CD4-positive, alpha-beta T cell (primary cell): ENCODE measurements around the gene C2CD2L. TPM values are rescaled to one million over a fixed set of nuclear protein-coding genes. Genes with fewer than 3 reads are reported as not detected.

Experiments
- ATAC-seq: fragments of 200-7000 bp; cut with Tn5 transposase; one replicate; pipeline ENCODE4 v1.10.0; 2022; ENCODE audit warnings: mild to moderate bottlenecking; ENCODE audit not compliant: poor library complexity
- CTCF ChIA-PET: fragments of 350-600 bp; sonication (Branson Sonifier 250); formaldehyde crosslinking; loops from one replicate; lab custom pipeline; 2021; ENCODE audit warnings: antibody characterized with exemption, inconsistent platforms; lab: Charles Lee
- POLR2A ChIA-PET: fragments of 350-600 bp; sonication (Branson Sonifier 250); formaldehyde crosslinking; loops from one replicate; lab custom pipeline; 2021; ENCODE audit warnings: antibody characterized with exemption, inconsistent platforms; lab: Charles Lee
- DNase-seq, 14 experiments: peaks; one replicate each; pipeline ENCODE4 v3.0.0-alpha.2; 2013 to 2020; ENCODE audit warnings: mixed read lengths in 2 of 14
- H3K27ac ChIP-seq, 2 donors: one replicate each; pipeline versions ENCODE4 v1.5.1 to v1.7.0; 2013; ENCODE audit warnings: low read length in 2 of 2, low read depth in 1 of 2, mild to moderate bottlenecking in 1 of 2
- H3K27me3 ChIP-seq, 2 experiments: 1 replicate in 1 of 2; 2 replicates in 1 of 2; pipeline versions ENCODE4 v1.6.1 to v1.7.0; 2013; ENCODE audit warnings: low read length in 2 of 2, control low read depth in 1 of 2, mild to moderate bottlenecking in 1 of 2, moderate library complexity in 1 of 2; ENCODE audit not compliant: insufficient read depth in 2 of 2, control insufficient read depth in 1 of 2
- H3K36me3 ChIP-seq: one replicate; pipeline ENCODE4 v1.6.1; 2013; ENCODE audit warnings: low read length, control low read depth; ENCODE audit not compliant: insufficient read depth
- H3K4me1 ChIP-seq: one replicate; pipeline ENCODE4 v1.6.1; 2013; ENCODE audit warnings: low read length, control low read depth; ENCODE audit not compliant: insufficient read depth
- H3K4me3 ChIP-seq: one replicate; pipeline ENCODE4 v1.5.1; 2013; ENCODE audit warnings: mild to moderate bottlenecking, low read length, moderate library complexity
- H3K9me3 ChIP-seq, 2 experiments: 1 replicate in 1 of 2; 2 replicates in 1 of 2; pipeline versions ENCODE4 v1.6.1 to v1.7.0; 2013; ENCODE audit warnings: low read length in 2 of 2, mild to moderate bottlenecking in 2 of 2, control low read depth in 1 of 2, moderate library complexity in 1 of 2; ENCODE audit not compliant: control insufficient read depth in 1 of 2, insufficient read depth in 1 of 2
- H3K27ac Mint-ChIP-seq: one replicate; pipeline ENCODE4 v1.8.0; 2020; ENCODE audit warnings: mixed read lengths
- H3K27me3 Mint-ChIP-seq: one replicate; pipeline ENCODE4 v1.8.0; 2021; ENCODE audit warnings: mixed read lengths
- H3K36me3 Mint-ChIP-seq: one replicate; pipeline ENCODE4 v1.8.0; 2021; ENCODE audit warnings: low read depth, mixed read lengths
- H3K4me1 Mint-ChIP-seq: one replicate; pipeline ENCODE4 v1.8.0; 2021; ENCODE audit warnings: low read depth, mixed read lengths
- H3K4me3 Mint-ChIP-seq: one replicate; pipeline ENCODE4 v1.8.0; 2020; ENCODE audit warnings: mild to moderate bottlenecking, mixed read lengths
- H3K9me3 Mint-ChIP-seq: one replicate; pipeline ENCODE4 v1.8.0; 2020; ENCODE audit warnings: mixed read lengths
- intact Hi-C, 2 experiments: fragments of 100-400 bp; cut with DNase I in 1 of 2; cut with micrococcal nuclease in 1 of 2; formaldehyde crosslinking; loops; one replicate each; pipeline versions ENCODE4 v1.15.1 to v1.9.0; 2023 to 2025; cut with DNase I, micrococcal nuclease
- total RNA-seq, 174 experiments: library from RNA in 2 of 174; stranded (reverse) in 2 of 174; gene quantifications; one replicate each; pipeline ENCODE4 v1.2.3 and lab custom pipeline; 2021 to 2026
- TF ChIP-seq, protein P1 (sequence below): fragments of 200-600 bp; IDR thresholded peaks from one replicate; pipeline ENCODE4 v1.8.0; 2022; ENCODE audit warnings: antibody characterized with exemption, mild to moderate bottlenecking

C2CD2L gene
- total RNA-seq, 2 experiments from 2014 or later = 16.0 to 16.2 TPM

DNA sequence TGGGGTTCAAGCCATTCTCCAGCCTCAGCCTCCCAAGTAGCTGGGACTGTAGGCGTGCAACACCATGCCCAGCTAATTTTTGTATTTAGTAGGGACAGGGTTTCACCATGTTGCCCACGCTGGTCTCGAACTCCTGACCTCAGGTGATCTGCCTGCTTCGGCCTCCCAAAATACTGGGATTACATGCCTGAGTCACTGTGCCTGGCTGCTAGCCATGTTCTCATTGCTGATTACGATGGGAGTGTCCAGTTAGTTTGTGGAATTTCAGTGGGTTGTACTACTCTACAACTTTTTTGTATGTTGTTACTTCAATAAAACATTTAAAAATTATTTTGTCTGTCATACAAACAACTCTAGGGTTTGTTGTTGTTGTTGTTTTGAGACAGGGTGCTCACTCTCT, 44.4 kb upstream of the C2CD2L start:
- Mint-ChIP-seq H3K36me3 (peaks cover 11% of the 10 kb centered on the region), H3K27me3 (no peaks in the 10 kb centered on the region), H3K27ac (no peak overlapping the region), H3K9me3 (no peaks in the 10 kb centered on the region), H3K4me1 (peaks cover 32% of the 10 kb centered on the region), H3K4me3 (no peak overlapping the region)
- no peak overlapping the region for H3K27ac ChIP-seq
- TF ChIP-seq, protein P1, sequence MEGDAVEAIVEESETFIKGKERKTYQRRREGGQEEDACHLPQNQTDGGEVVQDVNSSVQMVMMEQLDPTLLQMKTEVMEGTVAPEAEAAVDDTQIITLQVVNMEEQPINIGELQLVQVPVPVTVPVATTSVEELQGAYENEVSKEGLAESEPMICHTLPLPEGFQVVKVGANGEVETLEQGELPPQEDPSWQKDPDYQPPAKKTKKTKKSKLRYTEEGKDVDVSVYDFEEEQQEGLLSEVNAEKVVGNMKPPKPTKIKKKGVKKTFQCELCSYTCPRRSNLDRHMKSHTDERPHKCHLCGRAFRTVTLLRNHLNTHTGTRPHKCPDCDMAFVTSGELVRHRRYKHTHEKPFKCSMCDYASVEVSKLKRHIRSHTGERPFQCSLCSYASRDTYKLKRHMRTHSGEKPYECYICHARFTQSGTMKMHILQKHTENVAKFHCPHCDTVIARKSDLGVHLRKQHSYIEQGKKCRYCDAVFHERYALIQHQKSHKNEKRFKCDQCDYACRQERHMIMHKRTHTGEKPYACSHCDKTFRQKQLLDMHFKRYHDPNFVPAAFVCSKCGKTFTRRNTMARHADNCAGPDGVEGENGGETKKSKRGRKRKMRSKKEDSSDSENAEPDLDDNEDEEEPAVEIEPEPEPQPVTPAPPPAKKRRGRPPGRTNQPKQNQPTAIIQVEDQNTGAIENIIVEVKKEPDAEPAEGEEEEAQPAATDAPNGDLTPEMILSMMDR = no peak
- no peaks in the 10 kb centered on the region for H3K27me3 ChIP-seq
- peaks cover 27% of the 10 kb centered on the region for H3K4me1 ChIP-seq
- DNase-seq = no peak
- CTCF ChIA-PET = no interaction called here
- intact Hi-C loops = no loop called here
- H3K36me3 ChIP-seq = peaks cover 2% of the 10 kb centered on the region
- POLR2A ChIA-PET = interaction anchor here (0.7 to 2.1 kb wide), 3 partner anchors 20 to 53 kb away, joined by 3 to 4 read pairs (median 3); no protein-coding TSS in a partner anchor
- no peak for ATAC-seq
- H3K4me3 ChIP-seq = no peak overlapping the region
- no peaks in the 10 kb centered on the region for H3K9me3 ChIP-seq

DNA sequence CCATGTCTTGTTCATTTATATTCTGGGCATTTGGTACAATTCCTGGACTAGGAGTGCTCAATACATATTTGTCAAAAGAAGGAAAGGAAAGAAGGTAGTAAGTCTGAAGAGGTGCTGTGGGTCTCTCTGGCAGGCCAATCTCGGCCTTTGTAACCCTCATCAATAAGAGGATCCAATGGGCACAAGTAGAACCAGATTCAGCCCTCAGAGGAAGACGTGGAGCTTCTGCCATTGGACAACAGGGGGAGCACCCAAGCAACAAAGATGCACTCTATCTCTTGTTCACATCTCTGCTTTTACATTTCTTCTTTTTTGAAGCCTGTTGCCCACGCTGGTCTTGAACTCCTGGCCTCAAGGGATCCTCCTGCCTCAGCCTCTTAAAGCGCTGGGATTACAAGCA, 41.8 kb upstream of the C2CD2L start:
- Mint-ChIP-seq H3K27ac (peak overlapping the region; percentile 90), H3K27me3 (no peaks in the 10 kb centered on the region), H3K36me3 (peaks cover 27% of the 10 kb centered on the region), H3K4me1 (peaks cover 39% of the 10 kb centered on the region), H3K4me3 (peak overlapping the region; percentile 22), H3K9me3 (no peaks in the 10 kb centered on the region)
- ATAC-seq (no peak), DNase-seq (peak in 13 of 14 experiments; percentile 7 to 78 (median 40))
- Histone ChIP-seq H3K9me3 (no peaks in the 10 kb centered on the region), H3K4me3 (no peak overlapping the region), H3K4me1 (peaks cover 39% of the 10 kb centered on the region), H3K27me3 (no peaks in the 10 kb centered on the region), H3K36me3 (peaks cover 11% of the 10 kb centered on the region), H3K27ac (no peak overlapping the region)
- TF ChIP-seq, protein P1 = peak; percentile 56
- intact Hi-C loops = loop anchor here (1.0 to 5.0 kb wide), 4 partner anchors 37 to 132 kb away; partner anchors contain the start of genes DPAGT1 (in 1 of the 2) and HINFP (in 1 of the 2)
- ChIA-PET POLR2A (interaction anchor here (0.5 to 1.5 kb wide), 4 partner anchors 10 to 48 kb away, joined by 3 to 7 read pairs (median 4); partner anchors contain the start of genes RPS25 and SLC37A4), CTCF (interaction anchor here (0.7 to 1.2 kb wide), 8 partner anchors 9 to 47 kb away, joined by 3 read pairs; partner anchors contain the start of genes DPAGT1, HMBS, RPS25 and TRAPPC4)

DNA sequence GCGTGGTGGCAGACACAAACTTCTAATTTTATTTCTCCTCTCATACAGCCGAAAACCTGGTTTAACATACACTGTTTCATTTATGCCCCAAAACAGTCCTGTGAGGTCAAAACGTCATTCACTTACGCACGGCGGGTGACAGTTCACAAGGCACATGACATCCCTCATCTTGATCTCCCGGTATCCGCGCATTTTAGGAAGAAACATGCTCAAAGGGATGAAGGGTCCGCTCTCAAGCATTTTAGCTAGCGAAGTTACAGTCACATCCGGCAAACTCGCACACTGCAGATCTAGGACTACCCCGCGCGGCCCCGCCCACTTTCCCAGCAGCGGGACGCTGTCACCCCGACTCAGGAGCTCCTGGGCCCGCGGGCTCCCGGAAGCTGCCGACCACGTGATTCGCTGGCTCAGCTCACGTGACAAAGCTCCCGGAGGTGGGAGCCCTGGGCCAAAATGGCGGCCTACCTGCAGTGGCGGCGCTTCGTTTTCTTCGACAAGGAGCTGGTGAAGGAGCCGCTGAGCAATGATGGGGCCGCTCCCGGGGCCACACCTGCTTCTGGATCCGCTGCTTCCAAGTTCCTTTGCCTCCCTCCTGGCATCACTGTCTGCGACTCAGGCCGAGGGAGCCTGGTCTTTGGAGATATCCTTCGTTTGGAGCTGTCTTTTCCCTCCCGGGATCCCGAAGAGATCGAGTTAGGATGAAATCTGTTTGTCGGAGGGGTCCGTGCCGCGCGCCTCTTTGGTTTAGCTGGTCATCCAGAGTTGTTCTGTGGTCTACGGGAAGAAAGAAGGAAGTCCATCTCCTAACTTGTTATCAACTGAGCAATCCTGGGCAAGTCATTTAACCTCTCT, 39.5 kb upstream of the C2CD2L start, which contains the start of gene VPS11:
VPS11 (plus strand) TSS at position 448 of the 852 bp plus-strand sequence; CDS start at position 454, 6 bp downstream.
- Mint-ChIP-seq H3K4me1 (peaks cover 45% of the 10 kb centered on the region), H3K36me3 (peaks cover 47% of the 10 kb centered on the region), H3K4me3 (peak within 1 kb of the TSS; percentile 91), H3K9me3 (no peaks in the 10 kb centered on the region), H3K27me3 (no peaks in the 10 kb centered on the region), H3K27ac (peak within 1 kb of the TSS; percentile 90)
- ATAC-seq = peak; percentile 91
- peaks cover 43% of the 10 kb centered on the region for H3K4me1 ChIP-seq
- H3K4me3 ChIP-seq = peak within 1 kb of the TSS; percentile 99
- intact Hi-C loops = loop anchor here (1.0 to 5.0 kb wide), 9 partner anchors 10 to 55 kb away; partner anchors contain the start of genes DPAGT1 (in 2 of the 2), HINFP (in 2 of the 2), RPS25 (in 2 of the 2) and TRAPPC4 (in 2 of the 2)
- TF ChIP-seq, protein P1 = no peak
- peak within 1 kb of the TSS; percentile 84 to 95 for H3K27ac ChIP-seq
- no peaks in the 10 kb centered on the region for H3K9me3 ChIP-seq
- no peaks in the 10 kb centered on the region for H3K27me3 ChIP-seq
- POLR2A ChIA-PET = interaction anchor here (0.6 to 2.2 kb wide), 40 partner anchors 9 to 669 kb away, joined by 3 to 55 read pairs (median 4); partner anchors contain the start of genes C2CD2L, CBL, CENATAC and DDX6
- CTCF ChIA-PET = interaction anchor here (1.0 to 3.9 kb wide), 6 partner anchors 10 to 289 kb away, joined by 3 to 22 read pairs (median 4); partner anchors contain the start of genes HMBS, HYOU1, NLRX1 and SLC37A4
- H3K36me3 ChIP-seq = peaks cover 29% of the 10 kb centered on the region
- DNase-seq = peak; percentile 93 to 99 (median 98)
